CD4-positive, alpha-beta T cell (primary cell): ENCODE data around the gene MYBPHL. TPM values are rescaled to one million over a fixed set of nuclear protein-coding genes. Genes with fewer than 3 reads are reported as not detected.

Experiments used
- ATAC-seq: fragments of 200-7000 bp; cut with Tn5 transposase; one replicate; pipeline ENCODE4 v1.10.0; 2022; ENCODE audit warnings: mild to moderate bottlenecking; ENCODE audit not compliant: poor library complexity
- CTCF ChIA-PET: fragments of 350-600 bp; sonication (Branson Sonifier 250); formaldehyde crosslinking; loops from one replicate; lab custom pipeline; 2021; ENCODE audit warnings: antibody characterized with exemption, inconsistent platforms; lab: Charles Lee
- POLR2A ChIA-PET: fragments of 350-600 bp; sonication (Branson Sonifier 250); formaldehyde crosslinking; loops from one replicate; lab custom pipeline; 2021; ENCODE audit warnings: antibody characterized with exemption, inconsistent platforms; lab: Charles Lee
- DNase-seq, 14 experiments: peaks; one replicate each; pipeline ENCODE4 v3.0.0-alpha.2; 2013 to 2020; ENCODE audit warnings: mixed read lengths in 2 of 14
- H3K27ac ChIP-seq, 2 donors: one replicate each; pipeline versions ENCODE4 v1.5.1 to v1.7.0; 2013; ENCODE audit warnings: low read length in 2 of 2, low read depth in 1 of 2, mild to moderate bottlenecking in 1 of 2
- H3K27me3 ChIP-seq, 2 experiments: 1 replicate in 1 of 2; 2 replicates in 1 of 2; pipeline versions ENCODE4 v1.6.1 to v1.7.0; 2013; ENCODE audit warnings: low read length in 2 of 2, control low read depth in 1 of 2, mild to moderate bottlenecking in 1 of 2, moderate library complexity in 1 of 2; ENCODE audit not compliant: insufficient read depth in 2 of 2, control insufficient read depth in 1 of 2
- H3K36me3 ChIP-seq: one replicate; pipeline ENCODE4 v1.6.1; 2013; ENCODE audit warnings: low read length, control low read depth; ENCODE audit not compliant: insufficient read depth
- H3K4me1 ChIP-seq: one replicate; pipeline ENCODE4 v1.6.1; 2013; ENCODE audit warnings: low read length, control low read depth; ENCODE audit not compliant: insufficient read depth
- H3K4me3 ChIP-seq: one replicate; pipeline ENCODE4 v1.5.1; 2013; ENCODE audit warnings: mild to moderate bottlenecking, low read length, moderate library complexity
- H3K9me3 ChIP-seq, 2 experiments: 1 replicate in 1 of 2; 2 replicates in 1 of 2; pipeline versions ENCODE4 v1.6.1 to v1.7.0; 2013; ENCODE audit warnings: low read length in 2 of 2, mild to moderate bottlenecking in 2 of 2, control low read depth in 1 of 2, moderate library complexity in 1 of 2; ENCODE audit not compliant: control insufficient read depth in 1 of 2, insufficient read depth in 1 of 2
- H3K27ac Mint-ChIP-seq: one replicate; pipeline ENCODE4 v1.8.0; 2020; ENCODE audit warnings: mixed read lengths
- H3K27me3 Mint-ChIP-seq: one replicate; pipeline ENCODE4 v1.8.0; 2021; ENCODE audit warnings: mixed read lengths
- H3K36me3 Mint-ChIP-seq: one replicate; pipeline ENCODE4 v1.8.0; 2021; ENCODE audit warnings: low read depth, mixed read lengths
- H3K4me1 Mint-ChIP-seq: one replicate; pipeline ENCODE4 v1.8.0; 2021; ENCODE audit warnings: low read depth, mixed read lengths
- H3K4me3 Mint-ChIP-seq: one replicate; pipeline ENCODE4 v1.8.0; 2020; ENCODE audit warnings: mild to moderate bottlenecking, mixed read lengths
- H3K9me3 Mint-ChIP-seq: one replicate; pipeline ENCODE4 v1.8.0; 2020; ENCODE audit warnings: mixed read lengths
- CTCF ChIP-seq: fragments of 200-600 bp; IDR thresholded peaks from one replicate; pipeline ENCODE4 v1.8.0; 2022; ENCODE audit warnings: antibody characterized with exemption, mild to moderate bottlenecking
- intact Hi-C, 2 experiments: fragments of 100-400 bp; cut with DNase I in 1 of 2; cut with micrococcal nuclease in 1 of 2; formaldehyde crosslinking; loops; one replicate each; pipeline versions ENCODE4 v1.15.1 to v1.9.0; 2023 to 2025; cut with DNase I, micrococcal nuclease
- total RNA-seq, 174 experiments: library from RNA in 2 of 174; stranded (reverse) in 2 of 174; gene quantifications; one replicate each; pipeline ENCODE4 v1.2.3 and lab custom pipeline; 2021 to 2026

The MYBPHL gene
- total RNA-seq, 2 experiments from 2014 or later = not detected

- ChIA-PET POLR2A (interaction anchor here (0.7 to 1.5 kb wide), 10 partner anchors 10 to 267 kb away, joined by 3 to 6 read pairs (median 3); partner anchors contain the start of genes CELSR2, SARS1 and SORT1), CTCF (interaction anchor here (1.6 to 2.1 kb wide), 4 partner anchors 117 to 358 kb away, joined by 5 to 15 read pairs (median 9); partner anchors contain the start of genes CYB561D1 and SORT1)
- Histone ChIP-seq H3K27me3 (no peaks in the 10 kb centered on the region), H3K4me3 (peak overlapping the region; percentile 70), H3K4me1 (peaks cover 30% of the 10 kb centered on the region), H3K36me3 (no peaks in the 10 kb centered on the region), H3K9me3 (no peaks in the 10 kb centered on the region), H3K27ac (no peak overlapping the region)
- TF ChIP-seq CTCF = no peak
- intact Hi-C loops = loop anchor here (5.0 to 10.0 kb wide), 4 partner anchors 70 to 702 kb away; partner anchors contain the start of genes AHCYL1 (in 1 of the 2), ATXN7L2 (in 1 of the 2) and SARS1 (in 1 of the 2)
- Mint-ChIP-seq H3K36me3 (peaks cover 8% of the 10 kb centered on the region), H3K9me3 (no peaks in the 10 kb centered on the region), H3K27ac (peak overlapping the region; percentile 78), H3K27me3 (no peaks in the 10 kb centered on the region), H3K4me3 (peak overlapping the region; percentile 94), H3K4me1 (peaks cover 19% of the 10 kb centered on the region)
- DNase-seq = no peak
- ATAC-seq = no peak
Measured at GRCh38 chr1:109282497-109282951, 24.3 kb downstream of the MYBPHL start.

GRCh38 chr1:109281680-109282496, 24.9 kb downstream of the MYBPHL start:
- no peaks in the 10 kb centered on the region for H3K36me3 ChIP-seq
- Mint-ChIP-seq H3K27me3 (no peaks in the 10 kb centered on the region), H3K27ac (no peak overlapping the region), H3K4me3 (peak overlapping the region; percentile 94), H3K36me3 (peaks cover 8% of the 10 kb centered on the region), H3K4me1 (peaks cover 19% of the 10 kb centered on the region), H3K9me3 (no peaks in the 10 kb centered on the region)
- ATAC-seq (no peak), DNase-seq (peak in 2 of 14 experiments; percentile 30 to 33)
- H3K4me1 ChIP-seq = peaks cover 34% of the 10 kb centered on the region
- H3K27ac ChIP-seq = no peak overlapping the region
- H3K9me3 ChIP-seq = no peaks in the 10 kb centered on the region
- H3K27me3 ChIP-seq = no peaks in the 10 kb centered on the region
- ChIA-PET POLR2A (interaction anchor here (1.4 to 1.5 kb wide), 3 partner anchors 32 to 82 kb away, joined by 3 to 6 read pairs (median 4); partner anchors contain the start of genes CELSR2 and SARS1), CTCF (interaction anchor here (1.7 to 2.1 kb wide), 3 partner anchors 117 to 251 kb away, joined by 6 to 15 read pairs (median 12); partner anchors contain the start of genes CYB561D1 and SORT1)
- intact Hi-C loops = loop anchor here (2.0 to 10.0 kb wide), 5 partner anchors 70 to 703 kb away; partner anchors contain the start of genes AHCYL1 (in 1 of the 2), ATXN7L2 (in 1 of the 2) and SARS1 (in 1 of the 2)
- peak overlapping the region; percentile 70 for H3K4me3 ChIP-seq
- no peak for TF ChIP-seq CTCF

- TF ChIP-seq CTCF = no peak
- no peak overlapping the region for H3K27ac Mint-ChIP-seq
- peaks cover 8% of the 10 kb centered on the region for H3K36me3 Mint-ChIP-seq
- no peaks in the 10 kb centered on the region for H3K27me3 Mint-ChIP-seq
- intact Hi-C loops = loop anchor here (2.0 to 10.0 kb wide), 5 partner anchors 69 to 704 kb away; partner anchors contain the start of genes AHCYL1 (in 1 of the 2), ATXN7L2 (in 1 of the 2) and SARS1 (in 1 of the 2)
- POLR2A ChIA-PET = no interaction called here
- CTCF ChIA-PET = interaction anchor here (1.3 kb wide), 1 partner anchor 252 kb away, joined by 4 read pairs; no protein-coding TSS in a partner anchor
- DNase-seq = no peak
- peak overlapping the region; percentile 74 for H3K4me3 Mint-ChIP-seq
- Histone ChIP-seq H3K36me3 (no peaks in the 10 kb centered on the region), H3K4me1 (peaks cover 34% of the 10 kb centered on the region), H3K9me3 (no peaks in the 10 kb centered on the region), H3K27me3 (no peaks in the 10 kb centered on the region), H3K27ac (no peak overlapping the region), H3K4me3 (no peak overlapping the region)
- H3K4me1 Mint-ChIP-seq = peaks cover 19% of the 10 kb centered on the region
- ATAC-seq = no peak
- H3K9me3 Mint-ChIP-seq = no peaks in the 10 kb centered on the region
Measured at GRCh38 chr1:109280862-109281261, 25.9 kb downstream of the MYBPHL start.
